Rectal smooth muscle tissue (tissue), 1 donor: ENCODE results near the gene LRP1-AS.

Source experiments
- H3K27ac ChIP-seq: one replicate; pipeline ENCODE4 v1.7.0; 2013; ENCODE audit warnings: low read depth, low read length, inconsistent platforms
- H3K27me3 ChIP-seq: one replicate; pipeline ENCODE4 v1.7.0; 2013; ENCODE audit warnings: low read length; ENCODE audit not compliant: control insufficient read depth, insufficient read depth
- H3K36me3 ChIP-seq: one replicate; pipeline ENCODE4 v1.7.0; 2013; ENCODE audit warnings: low read length; ENCODE audit not compliant: control insufficient read depth, insufficient read depth
- H3K4me1 ChIP-seq: one replicate; pipeline ENCODE4 v1.7.0; 2013; ENCODE audit warnings: low read length; ENCODE audit not compliant: control insufficient read depth, insufficient read depth
- H3K4me3 ChIP-seq: one replicate; pipeline ENCODE4 v1.7.0; 2013; ENCODE audit warnings: low read length
- H3K9ac ChIP-seq: one replicate; pipeline ENCODE4 v1.7.0; 2013; ENCODE audit warnings: low read length

Gene LRP1-AS

DNA sequence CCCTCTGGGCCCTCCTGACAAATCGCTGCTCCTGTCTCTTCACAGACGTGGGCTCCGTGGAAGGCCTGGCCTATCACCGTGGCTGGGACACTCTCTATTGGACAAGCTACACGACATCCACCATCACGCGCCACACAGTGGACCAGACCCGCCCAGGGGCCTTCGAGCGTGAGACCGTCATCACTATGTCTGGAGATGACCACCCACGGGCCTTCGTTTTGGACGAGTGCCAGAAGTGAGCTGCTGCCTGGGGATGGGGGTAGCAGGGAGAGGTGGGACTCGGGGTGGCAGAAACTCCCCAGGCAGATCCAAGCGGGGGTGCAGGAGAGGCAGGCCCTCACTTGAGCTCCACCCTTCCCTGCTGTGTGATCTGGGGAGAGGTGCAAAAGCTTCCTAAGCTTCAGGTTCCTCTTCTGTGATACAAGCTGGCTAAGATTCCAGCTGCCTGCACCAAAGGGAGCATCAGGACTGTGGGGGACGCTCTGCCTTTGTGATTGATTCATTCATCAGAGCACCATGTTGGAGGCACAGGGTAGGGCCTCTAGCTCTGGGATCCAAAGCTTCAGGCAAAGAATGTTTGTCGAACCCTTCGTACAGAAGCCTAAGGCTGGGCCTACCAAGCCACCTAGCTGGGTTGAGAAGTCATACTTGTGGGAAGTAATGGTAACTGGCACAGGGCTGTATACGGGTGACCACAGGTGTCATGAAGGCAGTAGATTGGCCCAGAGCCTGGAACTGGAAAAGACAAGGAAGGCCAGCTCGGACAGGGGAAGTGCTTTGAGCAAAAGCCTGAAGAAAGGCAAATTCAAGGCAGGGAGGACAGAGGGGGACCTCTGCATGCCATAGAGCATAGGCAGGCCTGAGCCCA is 40.0 kb upstream of the LRP1-AS start:
- H3K27me3 ChIP-seq: no peaks in the 10 kb centered on the region
- peaks cover 3% of the 10 kb centered on the region for H3K4me1 ChIP-seq
- no peak overlapping the region for H3K4me3 ChIP-seq
- no peak overlapping the region for H3K27ac ChIP-seq
- H3K36me3 ChIP-seq: peaks cover 59% of the 10 kb centered on the region
- no peak overlapping the region for H3K9ac ChIP-seq

GRCh38 chr12:57185906-57186508 is 38.6 kb upstream of the LRP1-AS start:
- Histone ChIP-seq H3K27ac (no peak overlapping the region), H3K4me3 (no peak overlapping the region), H3K27me3 (no peaks in the 10 kb centered on the region), H3K4me1 (peaks cover 3% of the 10 kb centered on the region), H3K9ac (no peak overlapping the region), H3K36me3 (peaks cover 44% of the 10 kb centered on the region)

DNA sequence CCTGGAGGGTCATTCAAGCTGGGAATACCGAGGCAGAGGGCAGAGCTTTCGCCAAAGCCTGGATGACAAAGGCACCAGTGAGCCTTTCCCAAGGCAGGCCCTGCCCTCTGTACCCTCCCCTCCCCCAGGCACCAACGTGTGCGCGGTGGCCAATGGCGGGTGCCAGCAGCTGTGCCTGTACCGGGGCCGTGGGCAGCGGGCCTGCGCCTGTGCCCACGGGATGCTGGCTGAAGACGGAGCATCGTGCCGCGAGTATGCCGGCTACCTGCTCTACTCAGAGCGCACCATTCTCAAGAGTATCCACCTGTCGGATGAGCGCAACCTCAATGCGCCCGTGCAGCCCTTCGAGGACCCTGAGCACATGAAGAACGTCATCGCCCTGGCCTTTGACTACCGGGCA is 38.0 kb upstream of the LRP1-AS start:
- Histone ChIP-seq H3K4me3 (no peak overlapping the region), H3K4me1 (peaks cover 3% of the 10 kb centered on the region), H3K36me3 (peaks cover 43% of the 10 kb centered on the region), H3K27ac (no peak overlapping the region), H3K9ac (no peak overlapping the region), H3K27me3 (no peaks in the 10 kb centered on the region)

GRCh38 chr12:57183939-57184725 is 36.7 kb upstream of the LRP1-AS start:
- Histone ChIP-seq H3K4me1 (no peaks in the 10 kb centered on the region), H3K27me3 (no peaks in the 10 kb centered on the region), H3K36me3 (peaks cover 44% of the 10 kb centered on the region), H3K4me3 (no peak overlapping the region), H3K9ac (no peak overlapping the region), H3K27ac (no peak overlapping the region)

DNA sequence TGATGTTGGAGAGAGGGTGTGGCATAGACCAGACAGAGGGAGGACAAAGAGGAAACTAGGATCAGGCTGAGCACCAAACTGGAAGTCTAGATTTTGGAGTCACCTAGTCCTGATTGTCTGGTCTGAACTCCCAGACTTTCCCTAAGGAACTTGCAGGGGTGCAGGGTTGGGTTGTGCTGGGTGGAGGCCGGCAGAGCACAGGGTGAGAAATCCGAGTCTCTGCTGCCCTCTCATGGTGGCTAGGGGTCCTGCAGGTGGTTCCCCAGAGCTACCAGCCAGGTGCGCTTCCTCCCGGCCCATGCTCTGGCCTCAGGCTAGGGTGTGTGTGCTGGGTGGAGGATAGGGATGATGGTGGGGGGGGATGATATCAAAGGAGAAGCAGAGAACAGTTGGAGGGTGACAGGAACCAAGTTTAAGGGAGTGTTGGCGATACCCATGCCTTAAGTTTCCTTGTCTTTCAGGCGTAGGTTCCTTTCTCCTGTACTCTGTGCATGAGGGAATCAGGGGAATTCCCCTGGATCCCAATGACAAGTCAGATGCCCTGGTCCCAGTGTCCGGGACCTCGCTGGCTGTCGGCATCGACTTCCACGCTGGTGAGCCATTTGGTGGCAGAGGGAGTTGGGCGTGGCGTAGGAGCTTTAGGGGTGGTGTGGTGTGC is 35.6 kb upstream of the LRP1-AS start:
- H3K4me3 ChIP-seq: no peak overlapping the region
- H3K4me1 ChIP-seq: no peaks in the 10 kb centered on the region
- no peak overlapping the region for H3K9ac ChIP-seq
- no peaks in the 10 kb centered on the region for H3K27me3 ChIP-seq
- no peak overlapping the region for H3K27ac ChIP-seq
- peaks cover 55% of the 10 kb centered on the region for H3K36me3 ChIP-seq

- peaks cover 53% of the 10 kb centered on the region for H3K36me3 ChIP-seq
- H3K27ac ChIP-seq: no peak overlapping the region
- H3K4me1 ChIP-seq: no peaks in the 10 kb centered on the region
- no peak overlapping the region for H3K9ac ChIP-seq
- no peaks in the 10 kb centered on the region for H3K27me3 ChIP-seq
- H3K4me3 ChIP-seq: no peak overlapping the region
These were observed 34.2 kb upstream of the LRP1-AS start for GRCh38 chr12:57181561-57182155.

- H3K4me3 ChIP-seq: no peak overlapping the region
- no peaks in the 10 kb centered on the region for H3K27me3 ChIP-seq
- peaks cover 55% of the 10 kb centered on the region for H3K36me3 ChIP-seq
- H3K27ac ChIP-seq: no peak overlapping the region
- H3K4me1 ChIP-seq: no peaks in the 10 kb centered on the region
- H3K9ac ChIP-seq: no peak overlapping the region
These were observed 33.7 kb upstream of the LRP1-AS start for GRCh38 chr12:57181072-57181471.

- Histone ChIP-seq H3K4me1 (no peaks in the 10 kb centered on the region), H3K36me3 (peaks cover 56% of the 10 kb centered on the region), H3K9ac (no peak overlapping the region), H3K4me3 (no peak overlapping the region), H3K27ac (no peak overlapping the region), H3K27me3 (no peaks in the 10 kb centered on the region)
These were observed 33.0 kb upstream of the LRP1-AS start for GRCh38 chr12:57180321-57180989.

DNA sequence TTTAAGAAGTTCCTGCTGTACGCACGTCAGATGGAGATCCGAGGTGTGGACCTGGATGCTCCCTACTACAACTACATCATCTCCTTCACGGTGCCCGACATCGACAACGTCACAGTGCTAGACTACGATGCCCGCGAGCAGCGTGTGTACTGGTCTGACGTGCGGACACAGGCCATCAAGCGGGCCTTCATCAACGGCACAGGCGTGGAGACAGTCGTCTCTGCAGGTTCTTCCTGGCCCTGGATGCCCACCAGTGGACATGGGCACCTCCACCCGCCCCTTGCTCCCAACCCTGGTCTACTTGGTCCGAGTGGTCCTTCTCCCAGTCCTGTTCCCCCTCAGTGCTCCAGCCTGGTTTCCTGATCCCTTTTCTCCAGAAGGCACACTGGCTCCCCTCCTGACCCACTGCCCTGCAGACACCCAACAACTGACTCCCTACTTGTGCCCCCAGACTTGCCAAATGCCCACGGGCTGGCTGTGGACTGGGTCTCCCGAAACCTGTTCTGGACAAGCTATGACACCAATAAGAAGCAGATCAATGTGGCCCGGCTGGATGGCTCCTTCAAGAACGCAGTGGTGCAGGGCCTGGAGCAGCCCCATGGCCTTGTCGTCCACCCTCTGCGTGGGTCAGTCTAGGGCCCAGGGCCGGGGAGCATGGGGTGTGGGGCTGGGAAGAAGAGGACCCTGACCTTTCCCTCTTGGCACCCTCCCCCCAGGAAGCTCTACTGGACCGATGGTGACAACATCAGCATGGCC is 32.1 kb upstream of the LRP1-AS start:
- Histone ChIP-seq H3K27ac (no peak overlapping the region), H3K36me3 (peaks cover 48% of the 10 kb centered on the region), H3K4me3 (no peak overlapping the region), H3K27me3 (no peaks in the 10 kb centered on the region), H3K9ac (no peak overlapping the region), H3K4me1 (no peaks in the 10 kb centered on the region)

DNA sequence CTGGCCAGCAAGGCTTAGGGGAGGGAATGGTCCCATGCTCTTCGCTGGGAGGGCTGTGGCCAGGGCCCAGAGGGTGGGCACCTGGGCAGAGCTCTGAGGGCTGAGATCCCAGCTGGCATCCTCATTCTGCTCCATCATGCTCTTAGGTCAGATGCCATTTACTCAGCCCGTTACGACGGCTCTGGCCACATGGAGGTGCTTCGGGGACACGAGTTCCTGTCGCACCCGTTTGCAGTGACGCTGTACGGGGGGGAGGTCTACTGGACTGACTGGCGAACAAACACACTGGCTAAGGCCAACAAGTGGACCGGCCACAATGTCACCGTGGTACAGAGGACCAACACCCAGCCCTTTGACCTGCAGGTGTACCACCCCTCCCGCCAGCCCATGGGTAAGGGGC is 30.8 kb upstream of the LRP1-AS start:
- H3K27me3 ChIP-seq: no peaks in the 10 kb centered on the region
- H3K27ac ChIP-seq: no peak overlapping the region
- H3K9ac ChIP-seq: no peak overlapping the region
- no peaks in the 10 kb centered on the region for H3K4me1 ChIP-seq
- peaks cover 53% of the 10 kb centered on the region for H3K36me3 ChIP-seq
- no peak overlapping the region for H3K4me3 ChIP-seq

DNA sequence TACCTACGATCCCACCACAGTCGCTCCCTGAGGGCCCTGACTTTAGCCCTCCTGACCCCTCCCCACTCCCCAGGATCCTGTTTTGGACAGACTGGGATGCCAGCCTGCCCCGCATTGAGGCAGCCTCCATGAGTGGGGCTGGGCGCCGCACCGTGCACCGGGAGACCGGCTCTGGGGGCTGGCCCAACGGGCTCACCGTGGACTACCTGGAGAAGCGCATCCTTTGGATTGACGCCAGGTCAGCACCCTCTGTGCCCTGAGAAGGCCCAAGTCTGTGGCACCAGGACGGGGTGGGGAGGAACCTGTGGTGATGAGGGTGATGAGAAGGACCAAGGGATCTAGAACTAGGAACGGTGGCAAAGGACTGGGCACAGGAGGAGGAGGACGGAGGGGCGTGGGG is 29.9 kb upstream of the LRP1-AS start:
- no peaks in the 10 kb centered on the region for H3K4me1 ChIP-seq
- H3K4me3 ChIP-seq: no peak overlapping the region
- H3K9ac ChIP-seq: no peak overlapping the region
- no peak overlapping the region for H3K27ac ChIP-seq
- peaks cover 59% of the 10 kb centered on the region for H3K36me3 ChIP-seq
- H3K27me3 ChIP-seq: no peaks in the 10 kb centered on the region
